ENCODE data around the gene STEAP3. TPM values are rescaled to one million over a fixed set of nuclear protein-coding genes. Genes with fewer than 3 reads are reported as not detected.

Gene STEAP3
- total RNA-seq, 1 experiment from 2014 or later: 24.0 TPM

DNA sequence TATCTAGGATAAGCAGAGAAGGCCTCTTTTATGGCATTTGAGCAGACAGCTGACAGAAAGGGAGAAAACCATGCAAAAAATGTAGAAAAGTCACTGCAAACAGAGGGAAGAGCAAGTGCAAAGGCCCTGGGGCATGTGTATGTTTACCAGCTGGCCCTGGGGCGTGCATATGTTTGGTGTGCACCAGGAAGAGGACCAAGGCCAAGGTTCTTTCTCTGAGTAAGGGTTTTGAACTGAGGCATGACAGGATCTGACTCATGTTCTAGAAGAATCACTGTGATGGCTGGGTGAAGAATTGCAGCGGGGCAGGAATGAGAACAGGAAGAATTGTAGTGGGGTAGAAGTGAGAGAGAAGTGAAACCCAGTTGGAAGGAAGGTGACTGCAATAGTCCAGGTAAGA, 69.6 kb downstream of the STEAP3 start:
- Mint-ChIP-seq H3K27me3 (ENCODE audit: low read depth) (no peaks in the 10 kb centered on the region), H3K36me3 (no peaks in the 10 kb centered on the region), H3K4me1 (peaks cover 13% of the 10 kb centered on the region), H3K9me3 (no peaks in the 10 kb centered on the region), H3K27ac (no peak overlapping the region), H3K4me3 (no peak overlapping the region)
- TF ChIP-seq ATF2 (CRISPR knock-in tag; IDR thresholded peaks at IDR 0.05; ENCODE audit: borderline replicate concordance, low read depth): no peak
- DNase-seq (ENCODE audit: low spot score): no peak
- no peak for ATAC-seq
- POLR2A ChIA-PET: no interaction called here
- CTCF ChIA-PET: interaction anchor here (0.8 to 1.5 kb wide), 2 partner anchors 9 kb away, joined by 3 read pairs; no protein-coding TSS in a partner anchor

DNA sequence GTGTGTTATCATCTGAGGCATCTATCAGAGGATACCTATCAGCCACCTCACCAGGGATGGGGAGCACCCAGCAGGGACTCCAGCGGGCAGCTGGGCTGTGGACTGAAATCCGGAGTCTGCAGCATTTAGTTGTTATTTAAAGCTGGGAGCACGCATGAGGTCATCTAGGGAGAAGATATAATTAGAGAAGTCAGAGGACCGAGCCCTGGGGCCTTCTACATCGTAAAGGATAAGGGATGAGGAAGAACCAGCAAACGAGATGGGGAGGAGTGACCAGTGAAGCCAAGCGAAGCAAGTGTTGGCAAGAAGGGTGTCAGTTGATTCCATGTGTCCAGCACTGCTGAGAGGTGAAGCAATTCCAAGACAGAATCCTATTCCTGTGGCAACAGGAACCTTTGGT, 70.3 kb downstream of the STEAP3 start:
- H3K36me3 Mint-ChIP-seq: no peaks in the 10 kb centered on the region
- POLR2A ChIA-PET: no interaction called here
- no peak overlapping the region for H3K27ac Mint-ChIP-seq

GRCh38 chr2:119294671-119295070, 71.0 kb downstream of the STEAP3 start:
- H3K9me3 Mint-ChIP-seq: no peaks in the 10 kb centered on the region
- peaks cover 13% of the 10 kb centered on the region for H3K4me1 Mint-ChIP-seq
- no peaks in the 10 kb centered on the region for H3K27me3 Mint-ChIP-seq (ENCODE audit: low read depth)
- no peaks in the 10 kb centered on the region for H3K36me3 Mint-ChIP-seq
- no peak overlapping the region for H3K4me3 Mint-ChIP-seq
- H3K27ac Mint-ChIP-seq: no peak overlapping the region
- no peak for ATAC-seq
- ChIA-PET POLR2A (no interaction called here), CTCF (interaction anchor here (0.6 to 1.9 kb wide), 2 partner anchors 182 to 283 kb away, joined by 4 to 6 read pairs; no protein-coding TSS in a partner anchor)
- DNase-seq (ENCODE audit: low spot score): no peak
- TF ChIP-seq, protein P1, sequence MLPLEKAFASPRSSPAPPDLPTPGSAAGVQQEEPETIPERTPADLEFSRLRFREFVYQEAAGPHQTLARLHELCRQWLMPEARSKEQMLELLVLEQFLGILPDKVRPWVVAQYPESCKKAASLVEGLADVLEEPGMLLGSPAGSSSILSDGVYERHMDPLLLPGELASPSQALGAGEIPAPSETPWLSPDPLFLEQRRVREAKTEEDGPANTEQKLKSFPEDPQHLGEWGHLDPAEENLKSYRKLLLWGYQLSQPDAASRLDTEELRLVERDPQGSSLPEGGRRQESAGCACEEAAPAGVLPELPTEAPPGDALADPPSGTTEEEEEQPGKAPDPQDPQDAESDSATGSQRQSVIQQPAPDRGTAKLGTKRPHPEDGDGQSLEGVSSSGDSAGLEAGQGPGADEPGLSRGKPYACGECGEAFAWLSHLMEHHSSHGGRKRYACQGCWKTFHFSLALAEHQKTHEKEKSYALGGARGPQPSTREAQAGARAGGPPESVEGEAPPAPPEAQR (CRISPR knock-in tag; IDR thresholded peaks at IDR 0.05): no peak
- TF ChIP-seq ZNF532 (CRISPR knock-in tag; IDR thresholded peaks at IDR 0.05; ENCODE audit: borderline replicate concordance) (no peak), ELF4 (CRISPR knock-in tag; IDR thresholded peaks at IDR 0.05; ENCODE audit: low read depth) (no peak), FOXK1 (CRISPR knock-in tag; IDR thresholded peaks at IDR 0.05) (no peak), OVOL2 (CRISPR knock-in tag; IDR thresholded peaks at IDR 0.05; ENCODE audit: borderline replicate concordance) (no peak), FOXJ3 (CRISPR knock-in tag; IDR thresholded peaks at IDR 0.05; ENCODE audit: borderline replicate concordance) (no peak), GABPB1 (CRISPR knock-in tag; IDR thresholded peaks at IDR 0.05) (no peak), JAZF1 (CRISPR knock-in tag; IDR thresholded peaks at IDR 0.05) (no peak), RELA (CRISPR knock-in tag; IDR thresholded peaks at IDR 0.05; ENCODE audit: borderline replicate concordance) (no peak)

More for the DNA sequence above, 70.3 kb downstream of the STEAP3 start:
- no peak overlapping the region for H3K4me3 Mint-ChIP-seq
- CTCF ChIA-PET: interaction anchor here (0.6 to 1.9 kb wide), 2 partner anchors 182 to 282 kb away, joined by 4 to 6 read pairs; no protein-coding TSS in a partner anchor
- TF ChIP-seq ZBTB21 (CRISPR knock-in tag; IDR thresholded peaks at IDR 0.05; ENCODE audit: borderline replicate concordance): no peak
- no peak for ATAC-seq
- DNase-seq (ENCODE audit: low spot score): no peak
- no peaks in the 10 kb centered on the region for H3K9me3 Mint-ChIP-seq
- H3K4me1 Mint-ChIP-seq: peaks cover 13% of the 10 kb centered on the region
- no peaks in the 10 kb centered on the region for H3K27me3 Mint-ChIP-seq (ENCODE audit: low read depth)
